EL (cell line): ENCODE measurements around the gene OGFR.

Source experiments
- DNase-seq: peaks from one replicate; pipeline ENCODE4 v3.0.0-alpha.2; 2016

The OGFR gene

DNA sequence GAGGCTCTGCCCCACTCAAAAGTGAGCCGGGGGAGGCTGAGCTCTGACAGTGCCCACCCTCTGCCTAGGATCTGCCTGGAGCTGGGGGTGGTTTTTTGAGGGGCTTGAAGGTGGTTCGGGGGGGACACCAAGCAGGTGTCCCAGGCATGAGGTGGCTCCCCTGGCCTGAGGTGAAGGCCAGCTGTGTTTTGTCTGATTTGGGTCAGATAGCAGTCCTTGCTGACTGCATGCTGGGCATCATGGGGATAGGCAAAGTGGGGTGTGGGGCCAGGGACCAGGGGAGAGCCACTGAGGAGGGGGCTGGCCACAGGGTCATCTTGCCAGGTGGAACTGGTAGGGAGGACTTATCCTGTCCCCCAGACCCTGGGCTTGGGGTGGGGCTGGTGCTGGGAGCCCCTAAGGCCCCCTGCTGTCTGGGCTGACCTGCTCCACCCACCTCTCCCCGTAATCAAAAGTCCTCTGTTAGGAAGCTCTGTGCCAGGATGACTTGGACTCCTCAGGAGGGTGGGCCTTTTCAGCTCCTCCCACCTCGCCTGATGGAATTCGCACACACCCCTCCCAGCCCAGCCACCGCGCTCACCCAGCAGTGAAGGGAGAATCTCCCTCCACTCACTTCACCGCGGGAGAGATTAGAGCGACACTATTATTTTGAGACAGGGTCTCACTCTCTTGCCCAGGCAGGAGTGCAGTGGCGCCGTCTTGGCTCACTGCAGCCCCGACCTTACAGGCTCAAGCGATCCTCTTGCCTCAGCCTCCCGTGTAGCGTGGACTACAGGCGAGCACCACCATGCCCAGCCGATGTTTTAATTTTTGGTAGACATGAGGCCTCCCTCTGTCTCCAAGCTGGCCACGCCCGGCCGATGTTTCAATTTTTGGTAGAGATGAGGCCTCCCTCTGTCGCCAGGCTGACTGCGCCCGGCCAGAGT lies 10.7 kb downstream of the OGFR start:
- DNase-seq, result peak; percentile 58

DNA sequence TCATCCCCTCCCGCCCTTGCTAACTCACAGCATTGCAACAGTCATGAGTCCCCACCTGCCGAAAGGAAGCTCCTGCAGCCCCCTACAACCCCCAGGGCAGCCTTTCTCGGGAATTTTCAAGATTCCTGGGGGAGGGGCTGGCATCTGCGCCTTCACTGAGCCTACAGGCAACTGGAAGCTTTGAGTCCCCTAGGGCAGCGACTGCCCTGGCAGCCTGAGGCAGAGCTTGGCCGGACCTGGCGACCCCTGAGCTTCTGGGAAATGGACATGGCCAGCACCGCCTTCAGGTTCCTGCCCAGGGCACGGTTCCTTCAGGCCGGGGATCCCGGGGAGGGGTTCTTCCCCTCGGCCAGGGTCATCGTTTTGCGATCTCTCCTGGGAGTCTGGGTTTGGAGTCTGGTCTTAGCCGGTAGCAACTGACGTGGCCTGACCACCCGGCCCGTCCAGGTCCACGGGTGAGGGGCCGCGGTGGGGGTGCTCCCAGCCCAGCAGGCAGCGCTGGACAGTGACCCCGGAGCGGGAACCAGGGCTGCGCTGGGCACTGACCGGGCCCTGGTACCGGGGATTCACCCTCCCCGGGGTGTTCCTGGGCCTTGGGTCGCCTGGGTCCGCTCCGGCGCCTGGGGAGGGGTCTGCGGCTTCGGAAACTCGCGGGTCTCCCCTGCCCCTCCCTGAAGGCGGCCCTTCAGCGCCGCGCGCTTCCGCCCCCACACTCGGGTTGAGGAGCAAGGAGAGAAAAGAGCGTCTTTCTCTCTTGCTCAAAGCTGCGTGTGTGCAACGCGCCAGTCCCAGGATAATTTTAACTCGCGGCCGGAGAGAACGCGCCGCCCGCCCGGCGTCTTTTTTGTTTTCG lies 11.6 kb downstream of the OGFR start:
- DNase-seq, result peak; percentile 34

DNA sequence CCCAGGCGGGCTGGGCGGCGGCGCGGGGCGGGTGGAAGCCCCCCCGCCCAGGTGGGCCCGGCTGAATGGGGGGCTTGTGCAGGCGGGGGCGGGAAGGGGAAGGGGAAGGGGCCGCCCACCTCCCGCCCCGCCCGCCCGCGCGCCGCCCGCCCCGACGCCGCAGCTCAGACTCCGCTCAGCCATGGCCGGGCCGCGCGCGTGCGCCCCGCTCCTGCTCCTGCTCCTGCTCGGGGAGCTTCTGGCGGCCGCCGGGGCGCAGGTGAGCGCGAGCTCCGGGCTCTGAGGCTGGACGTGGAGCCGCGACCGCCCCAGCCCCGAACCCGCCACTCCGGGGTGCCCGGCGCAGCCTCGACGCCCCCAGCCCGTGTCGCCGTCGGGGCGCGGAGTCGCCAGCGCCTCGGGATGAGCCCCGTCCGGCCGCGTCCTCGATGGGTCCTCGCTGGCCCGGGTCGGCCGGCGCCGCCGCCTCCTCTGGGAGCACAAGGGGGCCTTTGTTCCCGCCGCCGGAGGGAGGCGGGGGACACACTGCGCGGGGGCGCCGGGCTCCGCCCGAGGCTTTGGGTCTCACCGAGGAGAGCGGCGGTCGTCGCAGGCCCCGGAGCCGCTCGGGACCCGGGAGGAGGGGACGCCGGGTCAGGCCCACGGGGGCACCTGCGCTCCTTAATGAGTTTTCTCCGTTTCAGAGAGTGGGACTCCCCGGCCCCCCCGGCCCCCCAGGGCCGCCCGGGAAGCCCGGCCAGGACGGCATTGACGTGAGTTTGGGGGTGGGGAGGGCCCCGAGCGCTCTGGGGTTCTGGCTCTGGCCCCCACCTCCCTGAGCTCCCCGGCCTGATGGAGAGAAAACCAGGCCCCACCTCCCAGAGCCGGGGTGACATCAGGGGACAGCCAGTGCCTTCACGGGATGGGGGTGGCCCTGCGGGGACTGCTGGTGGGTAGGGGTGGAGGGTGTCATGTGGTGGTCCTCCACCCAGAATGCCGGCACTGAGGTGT lies 12.5 kb downstream of the OGFR start, which contains the start of gene COL9A3:
TSS of gene COL9A3 (plus strand) at position 167 of the 990 bp plus-strand sequence. CDS start at position 182, 15 bp downstream.
- DNase-seq, result no peak

DNA sequence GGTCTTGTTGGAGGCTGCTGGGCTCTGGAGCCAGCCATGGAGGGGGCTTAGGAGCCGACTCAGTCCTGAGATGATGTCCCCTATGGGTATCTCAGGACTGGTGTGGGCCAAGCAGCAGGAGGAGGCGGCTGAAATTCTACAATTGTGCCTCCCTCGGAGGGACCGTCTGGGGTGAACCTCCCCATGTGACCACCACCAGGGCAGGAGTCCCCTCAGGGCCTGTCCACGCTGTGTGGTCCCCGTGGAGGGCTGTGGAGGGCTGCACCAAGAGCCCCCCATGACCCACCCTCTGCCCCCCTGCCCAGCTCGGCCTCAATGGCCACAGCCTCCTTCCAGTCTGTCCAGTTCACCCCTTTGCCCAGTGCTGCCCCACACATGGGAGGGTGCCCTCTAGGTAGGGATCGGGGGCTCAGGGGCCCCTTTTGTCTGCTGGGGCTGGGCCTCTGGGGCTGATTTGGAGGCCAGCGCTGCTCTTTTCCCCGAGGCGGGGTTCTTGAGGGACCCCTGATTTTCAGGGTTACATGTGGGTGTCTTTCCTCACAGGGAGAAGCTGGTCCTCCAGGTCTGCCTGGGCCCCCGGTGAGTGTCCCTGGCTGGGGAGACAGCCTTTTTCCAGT lies 13.4 kb downstream of the OGFR start:
- no peak for DNase-seq

DNA sequence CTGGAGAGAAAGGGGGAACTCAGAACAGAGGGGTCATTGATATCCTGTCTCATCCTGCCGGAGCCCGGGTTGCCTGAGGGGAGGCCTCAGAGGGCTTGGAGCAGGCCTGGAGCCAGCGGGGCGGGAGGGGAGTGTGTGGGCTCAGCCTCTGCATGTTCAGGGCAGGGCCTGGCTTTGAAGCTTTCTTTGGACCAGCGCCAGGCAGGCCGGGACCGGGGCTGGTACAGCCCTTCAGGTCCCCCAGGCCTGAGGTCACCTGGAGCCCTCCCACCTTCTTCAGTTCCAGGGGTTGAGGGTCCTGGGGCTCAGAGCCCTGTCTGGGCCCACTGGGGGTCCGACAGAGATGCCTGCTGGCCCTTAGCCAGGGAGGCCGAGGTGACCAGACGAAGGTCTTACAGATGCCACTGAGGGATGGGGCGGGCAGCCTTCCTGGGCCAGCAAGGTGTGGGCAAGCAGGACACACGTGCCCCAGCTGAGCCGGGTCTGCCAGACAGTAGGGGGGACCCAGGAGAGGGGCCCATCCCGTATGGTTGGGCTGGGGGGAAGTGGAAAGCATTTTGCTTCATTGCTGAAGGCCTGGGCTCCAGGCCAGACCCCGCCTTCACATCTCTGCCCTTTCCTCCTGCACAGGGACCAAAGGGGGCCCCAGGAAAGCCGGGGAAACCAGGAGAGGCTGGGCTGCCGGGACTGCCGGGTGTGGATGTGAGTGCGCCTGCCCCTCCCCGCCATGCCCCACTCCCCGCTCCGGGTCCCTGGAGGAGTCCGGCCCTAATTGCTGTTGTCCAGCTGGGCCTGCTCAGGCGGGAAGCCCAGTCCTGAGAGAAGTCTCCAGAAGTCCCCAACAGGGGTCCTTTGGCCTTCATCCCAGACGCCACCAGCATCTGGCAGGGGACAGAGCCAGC lies 14.2 kb downstream of the OGFR start:
- peak; percentile 61 for DNase-seq

DNA sequence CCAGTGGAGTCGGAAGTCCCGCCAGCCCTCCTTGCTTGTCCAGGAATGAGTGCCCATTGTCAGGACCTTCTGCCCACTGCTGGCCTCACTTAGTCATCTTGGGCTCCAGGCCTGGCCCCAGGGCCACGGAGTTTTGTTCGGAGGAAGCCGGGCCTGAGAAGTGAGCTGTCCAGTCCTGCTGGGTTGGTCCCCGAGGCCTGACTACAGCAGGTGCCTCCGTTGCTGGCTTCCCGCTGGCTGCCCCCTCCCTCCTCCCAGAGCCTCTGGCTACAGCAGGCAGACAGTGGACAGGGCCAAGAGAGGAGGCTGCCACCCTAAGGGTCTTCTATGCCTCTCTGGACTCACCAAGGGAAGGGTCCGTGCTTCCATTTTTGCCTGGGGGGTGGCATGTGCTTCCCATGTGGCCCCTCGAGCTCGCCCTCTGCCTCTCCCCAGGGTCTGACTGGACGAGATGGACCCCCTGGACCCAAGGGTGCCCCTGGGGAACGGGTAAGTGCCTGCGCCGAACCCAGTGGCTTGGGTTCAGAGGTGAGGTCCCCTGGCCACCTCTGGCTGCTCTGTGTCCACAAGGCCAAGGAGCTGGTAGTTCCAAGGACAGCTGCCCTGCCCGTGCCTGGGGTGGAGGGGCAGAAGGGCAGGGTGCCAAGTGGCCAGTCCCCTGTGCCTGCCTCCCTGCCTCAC lies 15.0 kb downstream of the OGFR start:
- DNase-seq, result peak; percentile 76

DNA sequence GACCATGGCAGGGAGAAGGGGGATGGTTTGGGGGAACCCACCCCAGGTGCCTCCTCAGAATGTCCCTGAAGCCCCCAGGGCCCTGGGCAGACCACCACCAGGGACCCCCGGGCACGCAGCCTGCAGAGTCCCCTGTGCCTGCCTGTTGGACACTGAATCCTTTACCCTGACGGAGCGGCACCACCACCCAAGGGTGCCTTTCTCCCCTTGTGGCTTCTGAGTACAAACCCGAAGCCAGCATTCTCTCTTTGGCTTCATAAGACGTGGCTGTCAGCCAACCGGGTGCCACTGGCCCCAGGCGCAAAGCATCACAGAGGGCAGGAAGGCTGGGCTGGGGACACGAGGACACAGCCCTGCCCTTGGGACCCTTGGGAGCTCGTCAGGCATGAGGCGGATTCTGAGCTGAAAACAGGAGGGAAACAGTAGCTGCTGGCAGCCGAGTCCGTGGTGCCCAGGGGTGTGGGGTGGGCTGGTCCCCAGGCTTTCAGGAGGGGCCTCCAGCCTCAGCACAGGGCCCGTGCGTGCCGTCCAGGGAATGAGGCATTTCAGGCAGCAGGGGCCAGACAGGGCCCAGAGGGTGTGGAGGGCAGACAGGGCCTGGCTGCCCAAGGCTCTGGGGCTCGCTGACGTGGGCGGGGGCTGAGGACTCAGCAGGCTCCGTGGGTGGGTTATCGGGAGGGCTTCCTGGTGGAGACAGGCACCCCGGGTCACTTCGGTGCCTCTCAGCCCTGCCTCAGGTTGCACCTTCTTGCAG lies 15.8 kb downstream of the OGFR start:
- DNase-seq, result no peak

DNA sequence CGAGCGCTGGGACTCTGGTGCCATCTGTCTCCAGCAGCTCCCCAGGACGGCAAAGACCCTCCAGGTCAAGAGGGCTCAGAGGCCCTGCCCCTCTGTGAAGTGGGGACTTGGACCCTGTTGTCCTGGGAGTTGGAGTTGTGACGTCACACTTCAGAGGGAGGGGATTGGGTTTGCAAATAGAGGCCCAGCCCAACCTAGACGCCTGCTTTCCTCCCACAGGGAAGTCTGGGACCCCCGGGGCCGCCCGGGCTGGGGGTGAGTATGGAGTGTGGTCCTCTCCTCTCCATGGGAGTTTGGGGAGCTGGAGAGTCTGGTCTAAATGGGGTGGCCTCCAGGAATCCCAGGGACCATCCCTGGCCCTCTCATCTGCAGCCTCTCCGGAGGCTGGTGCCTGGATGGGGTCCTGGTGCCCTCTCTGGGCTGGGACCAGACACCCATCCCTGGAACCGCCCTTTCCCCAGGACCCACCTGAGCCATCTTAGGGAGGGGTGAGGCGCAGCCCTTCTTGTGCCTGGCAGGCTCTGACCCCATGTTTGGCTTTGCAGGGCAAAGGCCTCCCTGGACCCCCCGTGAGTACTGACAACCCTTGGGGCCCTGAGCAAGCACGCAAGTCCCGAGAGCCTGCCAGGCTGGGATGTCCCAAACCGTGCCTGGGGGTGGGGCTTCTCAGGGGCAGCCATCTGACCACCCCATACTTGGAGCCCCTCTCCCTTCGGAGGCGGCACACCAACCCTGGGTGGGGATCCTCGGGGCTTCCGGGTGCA lies 16.5 kb downstream of the OGFR start:
- DNase-seq, result no peak

DNA sequence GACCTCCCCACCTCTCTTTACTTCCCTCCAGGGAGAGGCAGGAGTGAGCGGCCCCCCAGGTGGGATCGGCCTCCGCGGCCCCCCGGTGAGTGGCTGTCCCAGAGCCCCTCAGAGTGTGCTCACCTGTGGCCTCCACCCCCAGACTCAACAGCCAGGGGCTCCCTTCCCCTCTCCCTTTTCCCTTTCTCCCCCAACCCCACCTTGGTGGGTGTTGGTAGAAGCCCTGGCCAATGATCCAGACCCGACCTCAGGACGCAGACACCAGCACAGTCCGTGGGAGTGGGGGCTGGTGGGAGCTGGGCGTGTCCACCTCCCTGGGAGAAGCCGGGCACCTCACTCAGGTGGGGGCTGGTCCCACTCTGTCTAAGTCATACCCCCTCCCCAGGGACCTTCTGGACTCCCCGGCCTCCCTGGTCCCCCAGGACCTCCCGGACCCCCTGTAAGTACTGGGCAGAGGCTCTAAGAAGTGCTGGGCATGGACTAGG lies 17.1 kb downstream of the OGFR start:
- no peak for DNase-seq

DNA sequence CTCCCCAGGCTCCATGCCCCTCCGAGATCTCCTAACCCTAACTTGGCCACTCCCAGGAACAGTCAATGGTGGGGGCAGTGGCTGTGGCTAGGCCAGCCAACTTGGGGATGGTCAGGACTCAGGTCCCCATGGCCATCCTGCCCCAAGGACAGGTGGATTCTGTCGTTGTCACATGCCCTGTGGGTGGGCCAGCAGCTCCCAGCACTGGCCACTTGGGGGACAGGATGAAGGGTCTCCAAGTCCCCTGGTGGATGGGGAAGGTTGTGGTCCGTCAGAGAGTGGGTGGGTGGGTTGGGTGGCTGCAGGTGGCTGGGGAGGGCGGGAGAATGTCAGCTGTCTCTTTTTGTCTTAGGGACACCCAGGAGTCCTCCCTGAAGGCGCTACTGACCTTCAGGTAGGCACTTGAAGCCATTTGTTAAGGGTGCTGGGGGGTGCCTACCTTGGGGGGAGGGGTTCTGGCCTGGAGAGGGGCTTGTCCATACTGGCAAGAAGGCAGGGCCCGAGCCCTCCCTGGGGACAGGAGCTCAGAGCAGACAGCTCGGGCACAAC lies 17.7 kb downstream of the OGFR start:
- no peak for DNase-seq

DNA sequence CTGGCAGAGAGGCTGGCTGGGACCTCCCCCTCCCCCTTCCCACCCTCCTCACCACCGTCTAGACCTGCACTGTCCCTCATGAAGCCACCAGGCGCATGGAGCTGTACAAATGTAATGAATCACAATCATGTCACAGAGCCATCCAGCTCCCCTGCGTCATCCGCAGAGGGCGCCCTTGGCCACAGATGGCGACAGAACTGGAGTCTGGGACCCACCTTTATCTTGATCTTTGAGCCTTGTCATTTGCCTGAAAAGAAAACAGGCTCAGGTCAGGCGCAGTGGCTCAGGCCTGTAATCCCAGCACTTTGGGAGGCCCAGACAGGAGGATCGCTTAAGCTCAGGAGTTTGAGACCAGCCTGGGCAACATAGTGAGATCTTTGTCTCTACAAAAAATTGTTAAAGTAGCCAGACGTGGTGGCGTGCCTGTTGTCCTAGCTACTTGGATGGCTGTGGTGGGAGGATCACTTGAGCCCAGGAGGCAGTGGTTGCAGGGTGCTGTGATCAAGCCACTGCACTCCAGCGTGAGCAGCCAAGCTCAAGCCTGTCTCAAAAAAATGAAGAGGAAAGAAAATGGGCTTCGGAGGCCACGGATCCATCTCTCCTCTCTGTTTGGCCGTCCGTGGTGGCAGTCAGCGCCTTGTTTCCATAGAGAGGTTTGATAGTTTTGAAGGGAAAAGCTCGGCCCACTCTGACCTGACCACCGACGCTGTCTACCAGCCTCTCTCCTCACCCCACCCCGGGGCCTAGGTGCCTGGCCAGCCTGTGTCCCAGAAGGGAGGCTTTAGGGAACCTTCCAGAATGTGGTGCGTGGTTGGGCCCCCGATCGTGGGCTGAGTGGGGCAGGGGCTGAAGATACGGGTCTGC lies 18.4 kb downstream of the OGFR start:
- peak; percentile 25 for DNase-seq

DNA sequence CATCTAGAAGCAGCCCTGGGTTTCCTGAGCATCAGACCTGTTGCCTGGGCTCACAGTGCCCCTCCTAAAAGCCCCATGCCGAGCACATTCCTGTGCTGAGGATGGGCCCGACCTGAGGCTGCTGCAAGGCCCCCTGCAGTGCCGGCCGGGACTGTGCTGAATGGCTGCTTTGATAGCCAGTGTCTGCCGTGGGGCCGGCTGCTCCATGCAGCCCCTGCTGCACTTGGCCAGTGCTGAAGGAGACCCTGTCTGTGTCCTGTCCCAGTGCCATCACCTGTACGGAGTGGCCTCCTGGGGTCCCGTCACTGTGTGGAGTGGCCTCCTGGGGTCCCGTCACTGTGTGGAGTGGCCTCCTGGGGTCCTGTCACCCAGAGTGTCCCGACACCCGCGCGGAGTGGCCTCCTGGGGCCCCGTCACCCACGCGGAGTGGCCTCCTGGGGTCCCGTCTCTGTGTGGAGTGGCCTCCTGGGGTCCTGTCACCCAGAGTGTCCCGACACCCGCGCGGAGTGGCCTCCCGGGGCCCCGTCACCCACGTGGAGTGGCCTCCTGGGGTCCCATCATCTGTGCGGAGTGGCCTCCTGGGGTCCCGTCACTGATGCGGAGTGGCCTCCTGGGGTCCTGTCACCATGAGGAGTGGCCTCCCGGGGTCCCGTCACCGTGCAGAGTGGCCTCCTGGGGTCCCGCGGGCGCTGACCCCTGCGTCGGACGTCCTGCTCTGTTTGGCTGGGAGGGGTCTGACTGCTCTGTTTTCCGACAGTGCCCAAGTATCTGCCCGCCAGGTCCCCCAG lies 19.2 kb downstream of the OGFR start:
- no peak for DNase-seq

DNA sequence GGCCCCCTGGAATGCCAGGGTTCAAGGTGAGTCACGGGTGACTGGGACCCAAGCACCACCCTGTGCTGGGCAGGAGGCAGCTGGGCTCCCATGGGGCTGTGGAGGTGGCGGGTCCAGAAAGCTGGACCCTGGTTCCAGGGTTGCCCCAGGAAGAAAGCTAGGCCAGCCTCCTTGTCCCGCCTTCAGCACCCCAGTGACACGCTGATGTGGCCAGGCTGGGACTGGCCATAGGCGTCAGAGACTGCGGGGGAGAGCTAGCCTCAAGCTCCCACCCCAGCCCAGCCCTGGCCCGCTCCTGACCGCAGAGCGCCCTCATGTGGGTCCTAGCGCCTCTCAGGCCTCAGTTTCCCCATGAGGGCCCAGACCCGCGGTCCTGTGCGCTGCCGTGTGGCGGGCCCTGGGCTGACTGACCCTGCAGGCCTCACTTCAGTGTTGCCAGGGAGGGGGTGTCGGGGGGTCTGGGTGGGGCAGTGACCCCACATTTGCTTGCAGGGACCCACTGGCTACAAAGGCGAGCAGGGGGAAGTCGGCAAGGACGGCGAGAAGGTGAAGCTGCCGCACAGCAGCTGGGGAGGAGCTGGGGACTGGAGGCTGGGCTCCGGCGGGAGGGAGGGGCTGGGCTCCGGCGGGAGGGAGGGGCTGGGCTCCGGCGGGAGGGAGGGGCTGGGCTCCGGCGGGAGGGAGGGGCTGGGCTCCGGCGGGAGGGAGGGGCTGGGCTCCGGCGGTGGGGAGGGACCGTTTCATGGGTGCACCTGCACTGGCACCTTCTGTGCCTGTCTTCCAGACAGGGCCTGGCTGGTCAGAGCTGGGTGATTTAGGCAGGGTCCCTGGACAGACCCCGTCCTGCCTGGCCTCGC lies 20.1 kb downstream of the OGFR start:
- DNase-seq, result peak; percentile 34

DNA sequence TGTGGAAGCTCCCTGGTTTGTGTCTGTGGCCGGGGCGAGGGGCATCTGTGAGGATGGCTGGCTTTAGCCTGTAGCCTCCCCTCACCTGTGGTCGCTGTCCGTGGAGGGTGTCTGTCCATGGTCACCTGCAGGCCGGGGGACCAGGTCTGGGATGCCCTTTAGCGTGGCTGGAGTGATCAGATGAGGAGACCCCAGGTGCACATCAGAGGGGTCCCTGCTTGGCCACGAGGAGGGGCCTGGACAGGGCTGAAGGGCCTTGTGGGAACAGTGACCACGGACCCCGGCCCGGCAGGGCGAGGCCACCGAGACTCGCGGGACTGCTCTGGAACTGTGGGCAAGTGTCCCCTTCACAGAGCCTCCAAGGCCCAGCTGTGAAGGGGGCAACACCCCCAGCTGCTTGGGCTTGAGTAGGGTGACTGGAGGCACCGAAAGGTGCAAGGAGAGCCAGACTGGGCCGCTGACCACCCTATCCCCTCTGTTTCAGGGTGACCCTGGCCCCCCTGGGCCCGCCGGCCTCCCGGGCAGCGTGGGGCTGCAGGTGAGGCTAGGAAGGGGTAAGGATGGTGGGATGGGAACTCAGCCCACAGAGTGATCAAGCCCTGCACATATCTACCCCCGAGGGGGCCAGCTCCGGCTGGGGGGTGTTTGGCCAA lies 20.8 kb downstream of the OGFR start:
- DNase-seq, result no peak
